H9 (cell line): ENCODE data around the gene PTPRQ. TPM values are rescaled to one million over a fixed set of nuclear protein-coding genes. Genes with fewer than 3 reads are reported as not detected.

Experiments used
- DNase-seq: peaks from one replicate; pipeline ENCODE4 v3.0.0-alpha.2; 2017
- H2AFZ ChIP-seq: one replicate; pipeline ENCODE4 v1.6.1; 2013; ENCODE audit warnings: mild to moderate bottlenecking, low read length, control low read depth, moderate library complexity
- H2AK5ac ChIP-seq: 2 replicates; pipeline ENCODE4 v1.6.1; 2013; ENCODE audit warnings: low read length, control low read depth, mixed read lengths; ENCODE audit not compliant: insufficient read length
- H2BK120ac ChIP-seq: one replicate; pipeline ENCODE4 v1.6.1; 2013; ENCODE audit warnings: low read depth, mild to moderate bottlenecking, low read length, control low read depth, inconsistent platforms; ENCODE audit not compliant: poor library complexity, severe bottlenecking
- H2BK12ac ChIP-seq: 2 replicates; pipeline ENCODE4 v1.6.1; 2013; ENCODE audit warnings: low read length, control low read depth, mixed read lengths, low read depth; ENCODE audit not compliant: insufficient read length
- H2BK15ac ChIP-seq: 2 replicates; pipeline ENCODE4 v1.6.1; 2013; ENCODE audit warnings: low read depth, low read length, control low read depth
- H2BK20ac ChIP-seq: one replicate; pipeline ENCODE4 v1.6.1; 2013; ENCODE audit warnings: low read depth, mild to moderate bottlenecking, low read length, control low read depth, inconsistent platforms; ENCODE audit not compliant: poor library complexity, severe bottlenecking
- H2BK5ac ChIP-seq: 2 replicates; pipeline ENCODE4 v1.6.1; 2013; ENCODE audit warnings: low read length, control low read depth, mixed read lengths; ENCODE audit not compliant: insufficient read length
- H3K14ac ChIP-seq: 2 replicates; pipeline ENCODE4 v1.6.1; 2013; ENCODE audit warnings: low read length, control low read depth; ENCODE audit not compliant: insufficient read depth
- H3K18ac ChIP-seq: 2 replicates; pipeline ENCODE4 v1.6.1; 2013; ENCODE audit warnings: low read depth, mild to moderate bottlenecking, mixed read lengths, low read length, control low read depth; ENCODE audit not compliant: insufficient read length
- H3K23ac ChIP-seq: 2 replicates; pipeline ENCODE4 v1.6.1; 2013; ENCODE audit warnings: low read length, control low read depth, mixed read lengths, low read depth; ENCODE audit not compliant: insufficient read length
- H3K23me2 ChIP-seq: 2 replicates; pipeline ENCODE4 v1.6.1; 2013; ENCODE audit warnings: low read depth, mild to moderate bottlenecking, mixed read lengths, low read length, control low read depth; ENCODE audit not compliant: insufficient read length, poor library complexity, severe bottlenecking
- H3K27ac ChIP-seq: 2 replicates; pipeline ENCODE4 v1.5.1; 2013; ENCODE audit warnings: low read length, control low read depth, mixed read lengths, low read depth; ENCODE audit not compliant: insufficient read length
- H3K27me3 ChIP-seq: 2 replicates; pipeline ENCODE4 v1.6.1; 2013; ENCODE audit warnings: low read length, control low read depth, inconsistent platforms; ENCODE audit not compliant: insufficient read depth
- H3K4ac ChIP-seq: 2 replicates; pipeline ENCODE4 v1.6.1; 2013; ENCODE audit warnings: low read depth, mild to moderate bottlenecking, control low read depth, inconsistent platforms, low read length, moderate library complexity
- H3K4me1 ChIP-seq: 2 replicates; pipeline ENCODE4 v1.6.1; 2013; ENCODE audit warnings: low read length, control low read depth, inconsistent platforms; ENCODE audit not compliant: insufficient read depth
- H3K4me2 ChIP-seq: 2 replicates; pipeline ENCODE4 v1.6.1; 2013; ENCODE audit warnings: low read length, control low read depth, mixed read lengths; ENCODE audit not compliant: insufficient read length, insufficient read depth
- H3K56ac ChIP-seq: 2 replicates; pipeline ENCODE4 v1.6.1; 2013; ENCODE audit warnings: low read depth, mild to moderate bottlenecking, mixed read lengths, low read length, control low read depth; ENCODE audit not compliant: insufficient read length
- H3K79me1 ChIP-seq: 2 replicates; pipeline ENCODE4 v1.6.1; 2013; ENCODE audit warnings: low read depth, mild to moderate bottlenecking, moderate library complexity, low read length, control low read depth, inconsistent platforms; ENCODE audit not compliant: insufficient read depth, poor library complexity, severe bottlenecking
- H3K79me2 ChIP-seq: 2 replicates; pipeline ENCODE4 v1.6.1; 2013; ENCODE audit warnings: low read length, control low read depth, inconsistent platforms; ENCODE audit not compliant: insufficient read depth
- H3K9ac ChIP-seq: 2 replicates; pipeline ENCODE4 v1.6.1; 2013; ENCODE audit warnings: low read length, control low read depth, mixed read lengths; ENCODE audit not compliant: insufficient read length; ENCODE audit errors: extremely low read depth
- H3K9me3 ChIP-seq: one replicate; pipeline ENCODE4 v1.6.1; 2013; ENCODE audit warnings: low read depth, low read length, inconsistent platforms; ENCODE audit not compliant: control insufficient read depth
- H3T11ph ChIP-seq: one replicate; pipeline ENCODE4 v1.6.1; 2013; ENCODE audit warnings: mild to moderate bottlenecking, low read length, control low read depth, inconsistent platforms
- H4K20me1 ChIP-seq: one replicate; pipeline ENCODE4 v1.6.1; 2013; ENCODE audit not compliant: control insufficient read depth, insufficient read length, insufficient read depth
- H4K5ac ChIP-seq: 2 replicates; pipeline ENCODE4 v1.6.1; 2013; ENCODE audit warnings: low read depth, mild to moderate bottlenecking, mixed read lengths, low read length, control low read depth; ENCODE audit not compliant: insufficient read length
- H4K8ac ChIP-seq: replicated peaks from 2 replicates; pipeline ENCODE4 v1.6.1; 2013; ENCODE audit warnings: low read length, control low read depth, mixed read lengths, low read depth; ENCODE audit not compliant: insufficient read length
- H4K91ac ChIP-seq: 2 replicates; pipeline ENCODE4 v1.6.1; 2013; ENCODE audit warnings: low read depth, mild to moderate bottlenecking, moderate library complexity, mixed read lengths, low read length, control low read depth; ENCODE audit not compliant: insufficient read length
- H3K27ac Mint-ChIP-seq, 3 experiments: 2 replicates in 2 of 3; 3 replicates in 1 of 3; pipeline ENCODE4 v1.8.0; 2020 to 2021; ENCODE audit warnings: mixed read lengths in 3 of 3, mild to moderate bottlenecking in 1 of 3, moderate library complexity in 1 of 3
- H3K27me3 Mint-ChIP-seq: 2 replicates; pipeline ENCODE4 v1.8.0; 2021; ENCODE audit warnings: low read depth, mild to moderate bottlenecking, moderate library complexity, mixed read lengths
- H3K36me3 Mint-ChIP-seq, 3 experiments: 2 replicates in 2 of 3; 3 replicates in 1 of 3; pipeline ENCODE4 v1.8.0; 2020 to 2021; ENCODE audit warnings: low read depth in 3 of 3, mixed read lengths in 3 of 3; ENCODE audit not compliant: insufficient read depth in 1 of 3
- H3K4me1 Mint-ChIP-seq, 2 experiments: 2 replicates each; pipeline ENCODE4 v1.8.0; 2020; ENCODE audit warnings: mixed read lengths in 2 of 2
- H3K4me3 Mint-ChIP-seq, 2 experiments: 2 replicates in 1 of 2; 3 replicates in 1 of 2; pipeline ENCODE4 v1.8.0; 2020 to 2021; ENCODE audit warnings: mild to moderate bottlenecking in 2 of 2, mixed read lengths in 2 of 2, moderate library complexity in 1 of 2
- H3K9me3 Mint-ChIP-seq, 2 experiments: 2 replicates in 1 of 2; 3 replicates in 1 of 2; pipeline ENCODE4 v1.8.0; 2020; ENCODE audit warnings: mild to moderate bottlenecking in 2 of 2, mixed read lengths in 2 of 2, moderate library complexity in 1 of 2
- whole genome bisulfite sequencing: extraction: QIAGEN DNeasy Blood & Tissue Kit; methylation state at CpG from one replicate; pipeline ENCODE4 v1.1.7; 2013; ENCODE audit warnings: missing lambda C conversion rate, low lambda C conversion rate, mixed read lengths; ENCODE audit not compliant: insufficient read length; ENCODE audit errors: extremely low coverage; 5-methylcytosine and 5-hydroxymethylcytosine counted together
- total RNA-seq: library from RNA; stranded (reverse); gene quantifications from 2 replicates; pipeline ENCODE4 v1.2.1, GENCODE V29; 2021
- TF ChIP-seq, protein P1 (sequence below): fragments of 200-600 bp; sonication (generic); conservative IDR thresholded peaks from 3 replicates; pipeline ENCODE4 v1.8.0; 2021; ENCODE audit warnings: antibody characterized with exemption, mild to moderate bottlenecking

PTPRQ gene
- total RNA-seq, 1 experiment from 2014 or later = not detected

DNA sequence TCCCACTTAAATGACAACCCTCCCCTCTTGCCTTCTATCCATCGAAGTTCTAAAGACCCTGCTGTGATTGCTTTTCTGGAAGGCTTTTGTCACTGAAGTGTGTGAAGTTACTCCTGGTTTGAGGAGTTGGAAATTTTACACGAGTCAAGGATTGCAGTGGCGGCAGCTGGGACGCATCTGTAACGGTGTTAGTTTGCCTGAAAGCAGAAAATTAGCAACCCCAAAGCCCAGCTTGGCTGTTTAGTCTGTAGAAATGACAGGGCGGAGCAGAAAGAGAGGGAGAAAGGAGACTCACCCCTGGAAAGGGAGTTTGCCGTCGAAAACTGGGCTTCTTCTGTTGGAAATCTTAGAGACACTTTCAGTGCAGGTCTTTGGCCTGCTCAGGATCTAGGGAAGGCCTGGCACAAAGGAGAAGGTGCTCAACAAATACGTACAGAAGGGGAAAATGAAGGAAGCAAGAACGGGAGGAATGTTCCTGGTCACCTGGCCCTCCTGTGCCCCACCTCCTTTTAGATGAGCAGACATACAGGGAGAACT lies 271.7 kb downstream of the PTPRQ start:
- H2AFZ ChIP-seq = no peak overlapping the region
- H2BK12ac ChIP-seq = no peak overlapping the region
- no peak overlapping the region; a peak in 1 of 5 replicates for H3K4me3 Mint-ChIP-seq
- H3K4me2 ChIP-seq = peak overlapping the region; percentile 8
- no peak overlapping the region for H3K14ac ChIP-seq
- no peak overlapping the region for H4K91ac ChIP-seq
- peaks cover 5% of the 10 kb centered on the region for H3K23me2 ChIP-seq
- no peak for DNase-seq
- H4K20me1 ChIP-seq = no peaks in the 10 kb centered on the region
- no peak overlapping the region for H3K23ac ChIP-seq
- H3K9me3 ChIP-seq = no peaks in the 10 kb centered on the region
- no peaks in the 10 kb centered on the region for H3K9me3 Mint-ChIP-seq
- H2BK15ac ChIP-seq = no peak overlapping the region
- H4K8ac ChIP-seq = no peak overlapping the region
- H3K4ac ChIP-seq = no peak overlapping the region
- H2BK5ac ChIP-seq = no peak overlapping the region
- H2BK120ac ChIP-seq = no peak overlapping the region
- no peak overlapping the region for H3K56ac ChIP-seq
- H3K27ac Mint-ChIP-seq = peak overlapping the region in 1 of 3 experiments; percentile 42; a peak in 1 of 7 replicates
- peaks cover 60% of the 10 kb centered on the region for H3K27me3 Mint-ChIP-seq
- H2AK5ac ChIP-seq = no peak overlapping the region
- no peak overlapping the region for H3K27ac ChIP-seq
- H4K5ac ChIP-seq = no peak overlapping the region
- H3T11ph ChIP-seq = no peak overlapping the region
- WGBS = no CpG with 5 or more reads among the region's 10 CpGs
- H3K9ac ChIP-seq = no peak overlapping the region
- peaks cover 47 to 49% of the 10 kb centered on the region in 2 experiments for H3K4me1 Mint-ChIP-seq
- H3K79me2 ChIP-seq = no peaks in the 10 kb centered on the region
- H3K18ac ChIP-seq = no peak overlapping the region
- no peaks in the 10 kb centered on the region for H3K79me1 ChIP-seq
- H3K27me3 ChIP-seq = peaks cover 24% of the 10 kb centered on the region; the same call in 1 of the 2 replicates
- TF ChIP-seq, protein P1, sequence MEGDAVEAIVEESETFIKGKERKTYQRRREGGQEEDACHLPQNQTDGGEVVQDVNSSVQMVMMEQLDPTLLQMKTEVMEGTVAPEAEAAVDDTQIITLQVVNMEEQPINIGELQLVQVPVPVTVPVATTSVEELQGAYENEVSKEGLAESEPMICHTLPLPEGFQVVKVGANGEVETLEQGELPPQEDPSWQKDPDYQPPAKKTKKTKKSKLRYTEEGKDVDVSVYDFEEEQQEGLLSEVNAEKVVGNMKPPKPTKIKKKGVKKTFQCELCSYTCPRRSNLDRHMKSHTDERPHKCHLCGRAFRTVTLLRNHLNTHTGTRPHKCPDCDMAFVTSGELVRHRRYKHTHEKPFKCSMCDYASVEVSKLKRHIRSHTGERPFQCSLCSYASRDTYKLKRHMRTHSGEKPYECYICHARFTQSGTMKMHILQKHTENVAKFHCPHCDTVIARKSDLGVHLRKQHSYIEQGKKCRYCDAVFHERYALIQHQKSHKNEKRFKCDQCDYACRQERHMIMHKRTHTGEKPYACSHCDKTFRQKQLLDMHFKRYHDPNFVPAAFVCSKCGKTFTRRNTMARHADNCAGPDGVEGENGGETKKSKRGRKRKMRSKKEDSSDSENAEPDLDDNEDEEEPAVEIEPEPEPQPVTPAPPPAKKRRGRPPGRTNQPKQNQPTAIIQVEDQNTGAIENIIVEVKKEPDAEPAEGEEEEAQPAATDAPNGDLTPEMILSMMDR = no peak
- H2BK20ac ChIP-seq = no peak overlapping the region
- no peaks in the 10 kb centered on the region for H3K36me3 Mint-ChIP-seq
- H3K4me1 ChIP-seq = peaks cover 15% of the 10 kb centered on the region
